HL-60/S4 (cell line): ENCODE results near the gene UTS2B.

ENCODE experiments used
- in situ Hi-C: fragments of 300-500 bp; cut with MboI; formaldehyde crosslinking; loops from 2 replicates; pipeline ENCODE4 v1.14.3; 2022; ENCODE audit warnings: low sequenced_read_pairs

The UTS2B gene

GRCh38 chr3:191329654-191330529, at the start of gene UTS2B:
Gene UTS2B, minus strand, starts transcription at chr3:191330526. Its CDS starts 48,337 bp downstream, at chr3:191282189.
- in situ Hi-C loops, result no loop called here

GRCh38 chr3:191380001-191380400, 49.7 kb upstream of the UTS2B start:
- in situ Hi-C loops, result no loop called here

GRCh38 chr3:191379446-191379845, 49.1 kb upstream of the UTS2B start:
- in situ Hi-C loops, result no loop called here

GRCh38 chr3:191378142-191378812, 48.0 kb upstream of the UTS2B start:
- in situ Hi-C loops, result no loop called here

- in situ Hi-C loops, result no loop called here
Observed at GRCh38 chr3:191376516-191377141, 46.3 kb upstream of the UTS2B start.

GRCh38 chr3:191373327-191373726, 43.0 kb upstream of the UTS2B start:
- in situ Hi-C loops, result no loop called here

- in situ Hi-C loops, result no loop called here
Observed at GRCh38 chr3:191372122-191372521, 41.8 kb upstream of the UTS2B start.

- in situ Hi-C loops, result no loop called here
Observed at GRCh38 chr3:191369616-191370010, 39.3 kb upstream of the UTS2B start.

- in situ Hi-C loops, result no loop called here
Observed at GRCh38 chr3:191368755-191369615, 38.7 kb upstream of the UTS2B start.

GRCh38 chr3:191366675-191367074, 36.3 kb upstream of the UTS2B start:
- in situ Hi-C loops, result no loop called here

- in situ Hi-C loops, result no loop called here
Observed at GRCh38 chr3:191363221-191363620, 32.9 kb upstream of the UTS2B start.

- in situ Hi-C loops, result no loop called here
Observed at GRCh38 chr3:191362524-191363090, 32.3 kb upstream of the UTS2B start.

GRCh38 chr3:191362037-191362436, 31.7 kb upstream of the UTS2B start:
- in situ Hi-C loops, result no loop called here

- in situ Hi-C loops, result no loop called here
Observed at GRCh38 chr3:191361456-191361855, 31.1 kb upstream of the UTS2B start.

- in situ Hi-C loops, result no loop called here
Observed at GRCh38 chr3:191360620-191361019, 30.3 kb upstream of the UTS2B start.

- in situ Hi-C loops, result no loop called here
Observed at GRCh38 chr3:191358929-191359328, 28.6 kb upstream of the UTS2B start.

GRCh38 chr3:191357909-191358308, 27.6 kb upstream of the UTS2B start:
- in situ Hi-C loops, result no loop called here

GRCh38 chr3:191356631-191357439, 26.5 kb upstream of the UTS2B start:
- in situ Hi-C loops, result no loop called here

GRCh38 chr3:191355406-191355805, 25.1 kb upstream of the UTS2B start:
- in situ Hi-C loops, result no loop called here
